NT2/D1 (cell line): ENCODE measurements around the gene CEP95.

Source experiments
- YY1 ChIP-seq: IDR thresholded peaks from 2 replicates; pipeline ENCODE4 v1.6.1; 2011; ENCODE audit not compliant: insufficient read length, insufficient read depth
- ZNF274 ChIP-seq: IDR thresholded peaks from 2 replicates; pipeline ENCODE4 v1.6.1; 2011; ENCODE audit warnings: mild to moderate bottlenecking, low read depth, low read length

- no peak for TF ChIP-seq ZNF274
- no peak for TF ChIP-seq YY1
Measured at GRCh38 chr17:64491034-64491860, 15.5 kb upstream of the CEP95 start.
